ENCODE results near the gene GNAZ. TPM values are rescaled to one million over a fixed set of nuclear protein-coding genes. Genes with fewer than 3 reads are reported as not detected.

Gene GNAZ
- total and polyA plus RNA-seq, 2 of the 8 experiments (the other 6 are each of a cell fraction or from before 2014, with no cell fraction given) = 6.6 to 9.6 TPM

DNA sequence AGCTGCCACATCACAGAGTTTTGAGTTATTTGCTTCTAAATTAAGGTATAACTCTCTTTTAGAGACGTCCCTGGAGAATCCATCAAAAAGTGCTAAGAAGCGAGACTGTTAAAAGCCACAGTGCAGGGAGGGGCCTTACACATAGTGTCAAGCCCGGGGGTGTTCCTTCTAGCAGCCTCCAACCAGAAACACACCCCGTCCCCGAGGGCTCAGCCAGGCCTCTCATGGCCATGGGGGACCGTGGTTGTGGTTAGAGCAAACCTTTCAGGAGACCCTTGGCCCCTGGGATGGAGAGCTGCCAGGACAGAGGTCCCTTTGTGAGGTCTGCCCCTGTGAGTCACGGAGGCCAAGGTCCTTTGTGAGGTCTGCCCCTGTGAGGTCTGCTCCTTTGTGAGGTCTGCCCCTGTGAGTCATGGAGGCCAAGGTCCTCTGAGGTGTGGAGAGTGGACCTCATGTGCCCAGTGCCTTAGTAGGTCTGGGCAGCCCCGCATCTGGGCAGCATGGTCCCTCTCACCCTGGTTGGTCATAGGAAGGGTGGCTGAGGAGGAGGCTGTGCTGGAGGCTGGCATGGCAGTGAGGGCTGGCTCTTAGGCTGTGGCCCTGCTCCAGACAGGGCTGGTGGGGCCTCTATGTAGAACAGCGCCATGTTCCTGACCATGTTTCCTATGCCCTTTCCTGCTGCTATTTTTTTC, 5.4 kb downstream of the GNAZ start:
- Histone ChIP-seq H3K27ac (ENCODE audit: low read depth, low read length) (no peak overlapping the region), H4K8ac (ENCODE audit: extremely low read depth, insufficient read depth, low read length) (no peak overlapping the region), H2BK12ac (ENCODE audit: low read depth, low read length) (no peak overlapping the region), H4K5ac (ENCODE audit: insufficient read length, low read depth, low read length) (no peak overlapping the region), H3K4me2 (ENCODE audit: insufficient read depth in 1 of 2, low read depth in 2 of 2, low read length in 2 of 2) (no peak overlapping the region), H2BK120ac (replicated peaks; ENCODE audit: low read depth, low read length) (no peak overlapping the region), H3K23ac (ENCODE audit: insufficient read length) (no peak overlapping the region), H3K36me3 (ENCODE audit: control insufficient read depth in 2 of 4, insufficient read depth in 4 of 4, low read length in 3 of 4) (no peaks in the 10 kb centered on the region), H3K9ac (replicated peaks in 1 of 4; ENCODE audit: extremely low read depth in 1 of 4, low read depth in 3 of 4, low read length in 3 of 4) (no peak overlapping the region), H2AK5ac (ENCODE audit: low read depth, low read length) (peak overlapping the region; percentile 44; the same call in 1 of the 2 replicates), H2BK20ac (ENCODE audit: low read length) (no peak overlapping the region), H3K4ac (replicated peaks; ENCODE audit: insufficient read length, low read depth, low read length) (no peak overlapping the region), H3K79me2 (ENCODE audit: control insufficient read depth in 1 of 2, insufficient read depth in 2 of 2, low read length in 2 of 2) (no peaks in the 10 kb centered on the region), H3K27me3 (replicated peaks in 1 of 4; ENCODE audit: control insufficient read depth in 3 of 4, extremely low read depth in 1 of 4, insufficient read depth in 3 of 4, low read length in 3 of 4) (peaks cover 0 to 20% (median 16%) of the 10 kb centered on the region in 4 experiments; a peak in 5 of 7 replicates), H2BK5ac (ENCODE audit: low read depth, low read length) (no peak overlapping the region), H3K4me1 (replicated peaks in 1 of 4; ENCODE audit: control insufficient read depth in 3 of 4, insufficient read depth in 4 of 4, low read length in 3 of 4) (peaks cover 0 to 7% (median 5%) of the 10 kb centered on the region in 4 experiments; a peak in 4 of 7 replicates), H3K9me3 (ENCODE audit: insufficient read depth in 2 of 2, low read depth in 1 of 2, low read length in 1 of 2) (no peaks in the 10 kb centered on the region), H4K20me1 (replicated peaks in 1 of 2; ENCODE audit: control insufficient read depth in 1 of 2, insufficient read depth in 2 of 2, low read length in 2 of 2) (peaks cover 9 to 24% of the 10 kb centered on the region in 2 experiments), H2AFZ (ENCODE audit: low read length) (no peak overlapping the region), H3K4me3 (ENCODE audit: extremely low read depth in 1 of 4, insufficient read depth in 2 of 4, low read depth in 3 of 4, low read length in 4 of 4) (no peak overlapping the region), H3K56ac (replicated peaks; ENCODE audit: insufficient read length, low read depth, low read length) (no peak overlapping the region), H3K18ac (ENCODE audit: extremely low read depth, low read length) (no peak overlapping the region), H3K23me2 (ENCODE audit: low read depth, low read length) (peaks cover 4% of the 10 kb centered on the region; the same call in 1 of the 2 replicates), H3K79me1 (ENCODE audit: low read depth, low read length) (no peaks in the 10 kb centered on the region; the same call in none of the 2 replicates), H4K91ac (replicated peaks; ENCODE audit: insufficient read length, low read length) (no peak overlapping the region), H3K14ac (ENCODE audit: insufficient read length) (no peak overlapping the region), H2BK15ac (ENCODE audit: low read length) (0 out of 2 replicates have a peak overlapping the region, but pooled peaks have one; percentile 29)
- no peak for DNase-seq (ENCODE audit: low read depth in 1 of 2, low spot score in 2 of 2)
- WGBS, 2 experiments (ENCODE audit: extremely low coverage in 1 of 2, insufficient coverage in 1 of 2, insufficient read length in 1 of 2, insufficient replicate concordance in 2 of 2, low coverage in 1 of 2, low lambda C conversion rate in 2 of 2, missing lambda C conversion rate in 1 of 2) = 82% methylated on average over 9 of the region's 9 CpGs; no CpG with 5 or more reads in 1 of the 2 experiments
- no peak for FAIRE-seq
- ChIA-PET POLR2A (ENCODE audit: partially characterized antibody) (interaction anchor here (1.0 to 1.5 kb wide), 2 partner anchors 12 to 15 kb away, joined by 3 read pairs; no protein-coding TSS in a partner anchor), CTCF (ENCODE audit: partially characterized antibody) (interaction anchor here (1.6 to 1.7 kb wide), 4 partner anchors 13 to 52 kb away, joined by 5 to 7 read pairs (median 5); no protein-coding TSS in a partner anchor)
- TF ChIP-seq, protein P1, sequence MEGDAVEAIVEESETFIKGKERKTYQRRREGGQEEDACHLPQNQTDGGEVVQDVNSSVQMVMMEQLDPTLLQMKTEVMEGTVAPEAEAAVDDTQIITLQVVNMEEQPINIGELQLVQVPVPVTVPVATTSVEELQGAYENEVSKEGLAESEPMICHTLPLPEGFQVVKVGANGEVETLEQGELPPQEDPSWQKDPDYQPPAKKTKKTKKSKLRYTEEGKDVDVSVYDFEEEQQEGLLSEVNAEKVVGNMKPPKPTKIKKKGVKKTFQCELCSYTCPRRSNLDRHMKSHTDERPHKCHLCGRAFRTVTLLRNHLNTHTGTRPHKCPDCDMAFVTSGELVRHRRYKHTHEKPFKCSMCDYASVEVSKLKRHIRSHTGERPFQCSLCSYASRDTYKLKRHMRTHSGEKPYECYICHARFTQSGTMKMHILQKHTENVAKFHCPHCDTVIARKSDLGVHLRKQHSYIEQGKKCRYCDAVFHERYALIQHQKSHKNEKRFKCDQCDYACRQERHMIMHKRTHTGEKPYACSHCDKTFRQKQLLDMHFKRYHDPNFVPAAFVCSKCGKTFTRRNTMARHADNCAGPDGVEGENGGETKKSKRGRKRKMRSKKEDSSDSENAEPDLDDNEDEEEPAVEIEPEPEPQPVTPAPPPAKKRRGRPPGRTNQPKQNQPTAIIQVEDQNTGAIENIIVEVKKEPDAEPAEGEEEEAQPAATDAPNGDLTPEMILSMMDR (IDR thresholded peaks at IDR 0.05; ENCODE audit: control extremely low read depth in 1 of 3, insufficient read depth in 1 of 3, low read depth in 1 of 3, low read length in 3 of 3) = no peak
- no peak for TF ChIP-seq SP1 (IDR thresholded peaks at IDR 0.05; ENCODE audit: low read depth, low read length)
- TF ChIP-seq CBX8 (IDR thresholded peaks at IDR 0.05; ENCODE audit: borderline replicate concordance, low read depth, low read length) = no peak
